Measurements from ENCODE around the gene SLC35E1.
"Not testable (repeated sequence)": the region's sequence is repeated elsewhere in the genome, so short reads cannot be mapped to it uniquely, and the experiment has no call there.

The SLC35E1 gene

GRCh38 chr19:16543734-16544133, 28.5 kb downstream of the SLC35E1 start:
- DNase-seq: not testable (repeated sequence)

DNA sequence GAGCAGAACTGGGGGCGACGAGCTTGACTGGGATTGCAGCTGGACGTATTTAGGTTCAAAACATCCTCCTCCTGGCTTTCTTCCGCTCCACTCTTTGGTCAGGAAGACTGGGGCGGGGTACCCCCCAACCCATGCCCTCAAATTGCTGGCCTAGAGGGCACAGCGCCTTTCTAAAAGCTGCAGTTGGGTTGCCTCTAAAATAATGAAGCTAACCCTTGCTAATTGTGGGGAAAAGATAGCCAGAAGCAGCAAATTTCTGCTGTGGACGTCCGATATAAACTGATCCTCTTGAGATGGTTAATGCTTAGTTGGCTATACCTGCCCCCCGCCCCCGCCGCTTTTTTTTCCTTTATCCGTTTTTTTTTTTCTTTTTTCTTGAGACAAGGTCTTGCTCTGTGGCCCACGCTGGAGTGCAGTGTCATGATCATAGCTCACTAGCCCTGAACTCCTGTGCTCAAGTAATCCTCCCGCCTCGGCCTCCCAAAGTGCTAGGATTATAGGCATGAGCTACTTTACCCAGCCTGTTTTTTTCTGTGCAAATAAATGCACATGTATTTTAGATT, 29.2 kb downstream of the SLC35E1 start:
- no peak for DNase-seq

DNA sequence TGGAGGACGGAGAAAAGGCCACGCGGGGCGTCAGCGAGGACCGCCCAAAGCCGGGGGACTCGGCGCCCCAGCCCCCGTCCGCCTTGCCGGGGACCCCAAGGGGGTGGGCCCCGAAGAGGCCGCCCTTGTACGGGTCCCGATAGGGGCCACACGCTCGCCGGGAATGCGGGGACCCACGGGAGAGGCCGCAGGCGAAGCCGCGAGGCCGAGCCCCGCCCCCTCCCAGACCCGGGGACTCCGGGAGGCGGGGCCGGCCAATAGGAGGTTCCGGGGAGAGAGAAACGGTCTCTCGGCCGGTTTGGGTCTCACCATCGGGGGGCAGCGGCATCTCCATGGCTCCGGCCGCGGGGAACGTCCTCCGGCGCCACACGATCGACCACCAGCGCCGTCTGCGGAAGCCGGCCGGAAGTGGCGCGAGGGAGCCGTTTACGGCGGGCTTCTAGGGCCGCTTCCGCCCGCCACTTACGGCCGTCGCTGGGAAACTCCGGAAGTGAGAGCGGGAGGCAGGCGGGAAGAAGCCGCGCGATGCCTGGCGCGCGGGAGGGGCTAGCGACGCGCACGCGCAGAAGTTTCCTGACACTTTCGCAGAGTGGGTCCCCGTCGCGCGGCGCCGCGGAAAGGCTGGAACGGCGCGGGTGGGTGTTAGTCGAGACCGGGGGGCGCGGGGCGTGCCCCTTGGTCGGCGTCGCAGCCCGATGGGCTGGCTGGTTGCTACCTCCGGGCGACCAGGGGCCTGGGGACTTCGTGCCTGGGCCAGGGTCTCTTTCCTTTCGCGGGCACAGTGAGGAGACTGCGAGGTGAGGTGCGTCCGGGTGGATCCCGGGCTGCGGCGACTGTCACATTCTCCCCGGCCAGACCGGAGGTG, 29.9 kb downstream of the SLC35E1 start, which contains the start of gene CHERP:
TSS of gene CHERP (minus strand) at position 393 of the 865 bp plus-strand sequence. CDS start at position 334, 59 bp downstream.
- peak; percentile 94 for DNase-seq

GRCh38 chr19:16541526-16542044, 30.6 kb downstream of the SLC35E1 start:
- DNase-seq: no peak

- no peak for DNase-seq
These were observed 31.3 kb downstream of the SLC35E1 start for GRCh38 chr19:16540948-16541347.

GRCh38 chr19:16537111-16537510, 35.1 kb downstream of the SLC35E1 start:
- no peak for DNase-seq

- DNase-seq: no peak
These were observed 36.1 kb downstream of the SLC35E1 start for GRCh38 chr19:16536130-16536529.

- DNase-seq: no peak
These were observed 36.8 kb downstream of the SLC35E1 start for GRCh38 chr19:16535381-16535780.

DNA sequence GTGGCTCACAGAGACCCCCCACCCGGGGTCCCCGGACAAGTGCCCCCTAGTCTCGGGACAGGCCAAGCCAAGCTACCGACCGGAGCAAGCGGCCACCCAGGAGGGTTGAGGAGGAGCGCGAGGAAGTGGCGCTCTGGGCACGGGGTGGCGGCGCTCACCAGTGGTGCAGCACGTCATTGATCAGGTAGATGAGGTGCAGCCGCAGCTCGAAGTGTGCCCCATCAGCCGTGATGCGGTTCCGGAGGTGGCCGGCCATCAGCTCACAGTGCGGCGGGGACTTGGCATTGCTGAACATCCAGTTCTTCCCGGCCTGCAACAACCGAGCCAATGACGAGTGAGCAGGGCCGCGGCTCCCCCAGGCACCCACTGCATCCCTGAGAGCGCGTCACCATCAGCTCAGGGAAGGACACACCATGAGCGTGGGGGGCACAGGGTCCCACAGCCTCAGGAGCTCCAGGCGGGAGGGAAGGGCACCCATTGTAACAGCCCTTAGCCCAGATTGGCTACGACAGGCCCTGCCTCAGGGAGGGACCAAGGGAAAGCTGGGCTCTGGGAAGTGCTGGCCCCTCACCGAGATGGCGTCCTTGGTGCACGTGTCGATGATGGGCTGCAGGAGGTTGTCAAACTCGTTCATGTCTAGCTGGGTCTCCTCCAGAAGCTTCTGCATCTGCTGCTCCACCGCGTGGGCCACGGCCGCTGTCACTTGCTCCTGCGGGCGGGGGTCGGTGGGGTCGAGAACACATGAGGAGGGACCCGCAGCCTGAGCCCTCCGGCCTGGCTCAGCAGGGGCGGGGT, 39.6 kb downstream of the SLC35E1 start:
- no peak for DNase-seq

GRCh38 chr19:16531380-16531669, 40.9 kb downstream of the SLC35E1 start:
- DNase-seq: no peak

DNA sequence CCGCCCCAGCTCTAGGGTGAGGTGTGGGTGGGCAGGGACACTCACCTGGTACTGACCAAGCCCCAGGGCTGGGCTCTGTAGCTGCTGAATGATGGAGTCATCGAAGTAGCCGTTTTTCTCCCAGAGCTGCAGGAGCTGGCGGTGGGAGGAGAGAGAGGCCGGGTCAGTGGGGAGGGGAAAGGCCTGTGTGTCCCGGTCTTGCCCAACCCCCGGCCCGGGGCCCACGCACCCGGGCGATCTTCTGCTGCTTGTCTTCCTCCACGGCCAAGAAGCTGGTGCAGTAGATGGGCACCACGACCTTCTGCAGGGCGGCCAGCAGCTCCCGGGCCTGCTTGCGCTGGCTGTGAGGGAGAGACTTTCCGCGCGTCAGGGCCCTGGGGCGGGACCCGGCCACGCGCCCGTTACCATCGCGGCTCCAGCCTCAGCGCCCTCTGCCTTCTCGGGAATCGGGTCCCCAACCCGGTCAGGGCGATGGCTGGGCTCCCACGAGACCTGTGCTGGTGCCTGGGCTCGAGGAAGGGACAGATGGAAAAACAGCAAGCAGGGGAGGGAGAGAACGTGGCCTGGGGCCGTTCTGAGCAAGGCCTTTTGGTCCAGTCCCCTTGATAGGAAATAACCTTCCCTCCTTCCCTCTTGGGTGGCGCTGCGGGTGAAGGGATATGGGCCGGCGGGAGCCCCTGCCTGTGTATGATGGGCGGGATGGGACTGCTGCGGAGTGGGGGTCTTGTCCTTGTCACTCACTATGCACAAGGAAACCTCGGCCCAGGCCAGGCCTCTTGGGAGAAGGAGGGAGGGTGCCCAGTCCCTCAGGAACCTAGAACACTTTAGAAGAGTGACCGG, 41.5 kb downstream of the SLC35E1 start:
- no peak for DNase-seq

- DNase-seq: no peak
These were observed 42.6 kb downstream of the SLC35E1 start for GRCh38 chr19:16529466-16530144.

DNA sequence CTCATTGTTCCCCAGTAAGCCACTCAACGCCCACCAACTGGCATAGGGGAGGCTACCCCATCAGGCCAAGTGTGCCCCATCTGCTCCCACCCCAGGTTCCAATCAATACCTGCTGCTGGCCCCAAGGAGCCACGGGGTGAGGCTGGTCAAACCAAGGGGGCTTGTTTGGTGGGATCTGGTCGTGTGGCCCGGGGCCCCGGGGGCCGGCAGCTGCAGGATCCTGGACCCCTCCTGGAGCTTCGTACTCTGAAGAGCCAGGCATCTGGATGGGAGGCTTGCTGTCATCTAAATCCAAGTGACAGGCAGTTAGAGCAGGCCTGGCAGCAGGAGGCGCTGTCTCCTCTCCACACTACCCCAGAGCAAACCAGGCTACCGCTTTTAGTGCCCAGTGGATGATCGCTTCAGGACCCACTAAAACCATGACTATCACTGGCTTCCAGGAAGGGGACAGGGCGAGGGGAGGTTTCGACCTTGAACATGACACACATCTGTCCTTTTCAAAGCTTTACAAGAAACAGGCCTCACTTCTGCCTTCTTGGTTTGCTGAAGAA, 44.2 kb downstream of the SLC35E1 start:
- peak; percentile 16 for DNase-seq

- no peak for DNase-seq
These were observed 44.8 kb downstream of the SLC35E1 start for GRCh38 chr19:16527334-16527935.

- no peak for DNase-seq
These were observed 46.3 kb downstream of the SLC35E1 start for GRCh38 chr19:16525751-16526481.

DNA sequence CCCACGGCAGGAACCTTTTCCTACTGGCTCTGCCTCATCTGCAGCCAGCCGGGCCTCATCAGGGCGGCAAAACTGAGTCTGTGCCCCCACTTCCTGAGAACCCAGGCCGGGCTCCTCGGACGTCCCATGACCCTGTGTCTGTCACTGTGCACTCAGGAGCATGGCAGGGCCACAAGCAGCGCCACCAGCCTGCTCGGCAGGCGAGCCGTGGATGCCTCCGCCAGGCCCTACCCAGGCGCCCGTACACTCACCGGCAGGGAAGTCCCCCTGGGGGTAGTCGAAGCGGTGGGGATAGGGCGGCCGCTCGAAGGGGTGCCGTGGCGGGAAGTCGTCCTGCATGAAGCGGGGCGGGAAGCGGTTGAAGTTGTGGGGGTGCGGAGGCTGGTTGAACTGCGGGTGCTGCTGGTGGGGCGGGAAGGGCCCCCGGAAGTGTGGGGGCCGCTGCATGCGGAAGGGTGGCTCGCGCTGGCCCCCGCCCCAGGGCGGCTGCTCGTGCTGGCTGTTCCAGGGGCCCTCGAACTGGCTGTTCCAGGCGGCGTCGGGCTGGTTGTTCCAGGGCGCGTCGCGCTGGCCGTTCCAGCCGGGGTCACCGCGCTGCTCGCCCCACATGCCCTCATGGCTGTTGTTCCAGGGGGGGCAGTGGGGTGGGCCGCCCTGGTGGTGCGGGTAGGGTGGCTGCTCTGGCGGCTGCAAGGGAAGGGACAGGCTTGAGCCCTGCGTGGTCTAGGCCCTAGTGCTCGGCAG, 47.1 kb downstream of the SLC35E1 start:
- no peak for DNase-seq

DNA sequence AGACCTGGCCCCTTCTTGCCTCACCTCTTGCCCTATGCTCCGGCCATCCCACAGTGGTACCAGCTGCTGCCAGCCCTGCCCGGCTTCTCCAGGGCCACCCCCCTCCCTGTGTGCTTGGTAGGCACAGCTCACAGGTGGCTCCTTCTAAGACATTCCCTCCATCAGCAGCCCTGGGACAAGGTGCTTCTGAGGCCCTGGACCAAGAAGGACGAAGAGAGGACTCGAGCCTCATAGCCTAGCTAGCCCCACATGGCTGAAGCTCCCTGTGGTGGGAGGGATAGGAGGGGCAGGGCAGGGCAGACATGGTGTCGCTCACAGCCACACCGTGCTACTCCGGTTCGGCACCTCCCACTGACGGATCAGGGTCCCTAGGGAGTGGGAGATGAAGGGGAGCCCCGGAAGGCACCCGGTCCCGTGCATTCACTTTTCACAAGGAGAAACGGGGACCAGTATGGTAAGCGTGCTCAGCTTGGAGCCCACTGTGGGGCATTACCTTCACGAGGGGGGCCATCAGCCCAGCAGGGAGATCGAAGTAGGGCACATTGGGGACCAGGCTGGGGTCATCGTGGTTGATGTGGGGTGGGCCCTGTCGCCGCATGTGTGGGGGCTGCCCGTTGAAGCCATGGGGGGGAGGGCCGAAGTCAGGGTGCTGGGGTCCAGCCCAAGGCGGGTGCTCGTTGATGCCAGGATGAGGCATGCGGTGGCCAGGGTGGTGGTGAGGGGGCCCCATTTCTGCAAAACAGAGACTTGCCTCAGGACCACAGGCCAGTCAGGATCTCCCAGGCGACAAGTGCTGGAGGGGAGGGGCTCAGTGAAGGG, 49.4 kb downstream of the SLC35E1 start:
- DNase-seq: no peak

DNA sequence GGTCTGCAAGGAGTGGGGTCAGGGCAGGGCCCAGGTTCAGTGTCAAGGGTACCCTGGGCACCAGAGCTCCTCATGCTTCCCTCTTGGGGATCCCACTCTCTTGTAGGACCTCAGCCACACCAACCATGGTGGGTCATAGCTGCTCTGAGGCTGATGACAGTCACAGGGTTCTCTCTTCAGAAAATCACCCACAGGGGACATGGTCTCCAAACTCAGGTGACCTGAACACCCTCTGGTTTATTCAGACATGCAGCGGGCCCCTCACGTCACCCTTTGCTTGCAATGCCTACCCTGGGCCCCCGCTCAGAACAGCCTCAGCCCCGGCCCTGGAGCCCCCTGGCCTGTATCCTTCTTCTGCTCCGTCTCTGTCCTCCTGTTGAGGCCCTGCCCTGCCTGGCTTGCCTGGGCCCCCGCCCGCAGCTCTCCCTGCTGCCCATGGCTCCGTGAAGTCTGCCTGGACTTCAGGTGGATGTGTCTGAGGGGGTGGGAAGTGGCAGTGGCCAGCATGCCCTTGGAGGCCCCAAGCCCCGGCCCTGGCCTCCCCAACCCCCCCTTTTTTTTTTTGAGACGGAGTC, 50.4 kb downstream of the SLC35E1 start:
- no peak for DNase-seq
